IMR-90 (cell line): ENCODE results near the gene NMNAT1. TPM values are rescaled to one million over a fixed set of nuclear protein-coding genes. Genes with fewer than 3 reads are reported as not detected.
"Not testable (repeated sequence)": the region's sequence is repeated elsewhere in the genome, so short reads cannot be mapped to it uniquely, and the experiment has no call there.

Source experiments
- ATAC-seq: fragments of 200-7000 bp; cut with Tn5 transposase; 2 replicates; pipeline ENCODE4 v1.9.1; 2020; ENCODE audit warnings: low read depth, mild to moderate bottlenecking, moderate library complexity
- BruUV-seq: library from RNA; stranded (reverse); fragments of 400-500 nt; replicated peaks from 2 replicates; lab custom pipeline; 2021; lab: Mats Ljungman, UMichigan
- CTCF ChIA-PET: fragments of 300-600 bp; formaldehyde crosslinking; extraction: SDS; loops from one replicate; lab custom pipeline; 2021; ENCODE audit warnings: antibody characterized with exemption; lab: Yijun Ruan, JAX
- POLR2A ChIA-PET: fragments of 300-600 bp; sonication (Branson Sonifier 250); formaldehyde crosslinking; loops from one replicate; lab custom pipeline; 2022; ENCODE audit warnings: antibody characterized with exemption; ENCODE audit not compliant: unreplicated experiment; lab: Charles Lee
- DNase-seq: peaks from one replicate; pipeline ENCODE4 v3.0.0; 2013
- H2AFZ ChIP-seq: replicated peaks from 2 replicates; pipeline ENCODE3; 2013; ENCODE audit warnings: low read length, mild to moderate bottlenecking; ENCODE audit not compliant: poor library complexity
- H2AK5ac ChIP-seq: 2 replicates; pipeline ENCODE4 v1.6.1; 2013; ENCODE audit warnings: low read depth, low read length, inconsistent platforms
- H2AK9ac ChIP-seq: replicated peaks from 2 replicates; pipeline ENCODE3; 2013; ENCODE audit warnings: mild to moderate bottlenecking, low read depth, low read length, moderate library complexity; ENCODE audit not compliant: poor library complexity
- H2BK120ac ChIP-seq: 2 replicates; pipeline ENCODE4 v1.6.1; 2013; ENCODE audit warnings: low read depth, low read length, inconsistent platforms
- H2BK15ac ChIP-seq: 3 replicates; pipeline ENCODE4 v1.6.1; 2013; ENCODE audit warnings: low read depth, low read length, inconsistent platforms
- H2BK20ac ChIP-seq: 2 replicates; pipeline ENCODE4 v1.6.1; 2013; ENCODE audit warnings: low read depth, mild to moderate bottlenecking, inconsistent platforms, low read length, moderate library complexity
- H2BK5ac ChIP-seq: 2 replicates; pipeline ENCODE4 v1.6.1; 2013; ENCODE audit warnings: mild to moderate bottlenecking, low read depth, low read length, inconsistent platforms; ENCODE audit not compliant: poor library complexity, severe bottlenecking
- H3K14ac ChIP-seq: replicated peaks from 2 replicates; pipeline ENCODE4 v1.6.1; 2013; ENCODE audit warnings: low read depth, low read length, inconsistent platforms
- H3K18ac ChIP-seq: 2 replicates; pipeline ENCODE4 v1.6.1; 2013; ENCODE audit warnings: low read depth, low read length, control low read depth
- H3K23ac ChIP-seq: 2 replicates; pipeline ENCODE4 v1.6.1; 2013; ENCODE audit warnings: low read depth, low read length, inconsistent platforms
- H3K27ac ChIP-seq: 2 replicates; pipeline ENCODE4 v1.5.1; 2013; ENCODE audit warnings: mild to moderate bottlenecking, control low read depth, low read length; ENCODE audit not compliant: insufficient read depth
- H3K27me3 ChIP-seq: 2 replicates; pipeline ENCODE4 v1.6.1; 2013; ENCODE audit warnings: low read length; ENCODE audit not compliant: control insufficient read depth, insufficient read depth
- H3K36me3 ChIP-seq: 2 replicates; pipeline ENCODE4 v1.6.1; 2013; ENCODE audit warnings: low read length, mixed read lengths; ENCODE audit not compliant: control insufficient read depth, insufficient read depth
- H3K4ac ChIP-seq: 2 replicates; pipeline ENCODE4 v1.6.1; 2013; ENCODE audit warnings: low read depth, low read length, inconsistent platforms
- H3K4me1 ChIP-seq: 2 replicates; pipeline ENCODE4 v1.6.1; 2013; ENCODE audit warnings: low read length, mixed read lengths; ENCODE audit not compliant: control insufficient read depth, insufficient read depth
- H3K4me2 ChIP-seq: 2 replicates; pipeline ENCODE4 v1.6.1; 2013; ENCODE audit warnings: low read depth, mild to moderate bottlenecking, control low read depth, low read length, moderate library complexity
- H3K4me3 ChIP-seq: 2 replicates; pipeline ENCODE4 v1.5.1; 2013; ENCODE audit warnings: low read depth, mild to moderate bottlenecking, control low read depth, low read length, moderate library complexity; ENCODE audit not compliant: insufficient read depth
- H3K56ac ChIP-seq: 2 replicates; pipeline ENCODE4 v1.6.1; 2013; ENCODE audit warnings: low read length, inconsistent platforms; ENCODE audit not compliant: insufficient read depth; ENCODE audit errors: extremely low read depth
- H3K79me1 ChIP-seq, 2 experiments: 2 replicates each; pipeline ENCODE4 v1.6.1; 2013; ENCODE audit warnings: low read length in 2 of 2, inconsistent platforms in 1 of 2, low read depth in 1 of 2
- H3K9ac ChIP-seq: 2 replicates; pipeline ENCODE4 v1.6.1; 2013; ENCODE audit warnings: low read depth, low read length, control low read depth
- H3K9me1 ChIP-seq: 2 replicates; pipeline ENCODE4 v1.6.1; 2013; ENCODE audit warnings: low read length, inconsistent platforms; ENCODE audit not compliant: insufficient read depth
- H3K9me3 ChIP-seq: 2 replicates; pipeline ENCODE4 v1.6.1; 2013; ENCODE audit warnings: low read length; ENCODE audit not compliant: control insufficient read depth, insufficient read depth
- H4K20me1 ChIP-seq: 2 replicates; pipeline ENCODE4 v1.6.1; 2013; ENCODE audit warnings: low read length, inconsistent platforms; ENCODE audit not compliant: insufficient read depth
- H4K5ac ChIP-seq: 2 replicates; pipeline ENCODE4 v1.6.1; 2013; ENCODE audit warnings: mild to moderate bottlenecking, low read depth, low read length, control low read depth
- H4K8ac ChIP-seq, 2 experiments: 2 replicates each; pipeline ENCODE4 v1.6.1; 2013; ENCODE audit warnings: low read depth in 2 of 2, low read length in 2 of 2, control low read depth in 1 of 2, inconsistent platforms in 1 of 2
- H4K91ac ChIP-seq: 2 replicates; pipeline ENCODE4 v1.6.1; 2013; ENCODE audit warnings: low read depth, low read length, inconsistent platforms; ENCODE audit not compliant: insufficient read depth
- MXI1 ChIP-seq: IDR thresholded peaks from 2 replicates; pipeline ENCODE4 v1.6.1; 2012; ENCODE audit warnings: low read depth, mild to moderate bottlenecking, low read length, moderate library complexity, borderline replicate concordance
- POLR2A ChIP-seq: IDR thresholded peaks from 2 replicates; pipeline ENCODE4 v1.6.1; 2012; ENCODE audit warnings: mild to moderate bottlenecking, low read depth, low read length
- RCOR1 ChIP-seq: IDR thresholded peaks from 2 replicates; pipeline ENCODE4 v1.6.1; 2012; ENCODE audit warnings: mild to moderate bottlenecking, low read length, improper control_type of control experiment; ENCODE audit not compliant: insufficient replicate concordance
- RFX5 ChIP-seq: IDR thresholded peaks from 2 replicates; pipeline ENCODE4 v1.8.0; 2012; ENCODE audit warnings: low read depth, mild to moderate bottlenecking, low read length, moderate library complexity
- WGBS, 2 experiments: methylation state at CpG; one replicate each; pipeline versions ENCODE4 v1.1.5 to v1.1.7; 2013; ENCODE audit warnings: missing lambda C conversion rate in 2 of 2; ENCODE audit not compliant: insufficient read length in 1 of 2; ENCODE audit errors: extremely low coverage in 2 of 2; 5-methylcytosine and 5-hydroxymethylcytosine counted together
- dilution Hi-C: fragments of 300-500 bp; cut with HindIII; formaldehyde crosslinking; loops from one replicate; pipeline ENCODE4 v1.14.3; 2018; ENCODE audit warnings: low sequenced_read_pairs; ENCODE audit not compliant: unreplicated experiment
- in situ Hi-C: fragments of 300-500 bp; cut with MboI; formaldehyde crosslinking; loops from 3 replicates; pipeline ENCODE4 v1.14.3; 2019; ENCODE audit warnings: low sequenced_read_pairs, inconsistent platforms, mixed read lengths
- intact Hi-C: fragments of 100-400 bp; cut with micrococcal nuclease; formaldehyde crosslinking; loops from 2 replicates; pipeline ENCODE4 v1.10.0; 2022
- polyA plus RNA-seq, 3 experiments: library from polyadenylated mRNA; depleted of rRNA; stranded (reverse); fragments of >200 nt; gene quantifications; 2 replicates each; pipeline ENCODE4 v1.2.3, GENCODE V29; 2012; ENCODE audit warnings: low replicate concordance in 1 of 3
- total RNA-seq: library from RNA; depleted of rRNA; stranded (reverse); fragments of >200 nt; gene quantifications from 2 replicates; pipeline ENCODE4 v1.2.3, GENCODE V29; 2012
- TF ChIP-seq, protein P1 (sequence below): fragments of 150-350 bp; IDR thresholded peaks from 2 replicates; pipeline ENCODE4 v1.6.1; 2017; ENCODE audit warnings: mild to moderate bottlenecking, antibody characterized with exemption, low read length, low read depth

The NMNAT1 gene
- total and polyA plus RNA-seq, 2 of the 4 experiments (the other 2 are of a cell fraction), result 9.1 to 11.7 TPM

DNA sequence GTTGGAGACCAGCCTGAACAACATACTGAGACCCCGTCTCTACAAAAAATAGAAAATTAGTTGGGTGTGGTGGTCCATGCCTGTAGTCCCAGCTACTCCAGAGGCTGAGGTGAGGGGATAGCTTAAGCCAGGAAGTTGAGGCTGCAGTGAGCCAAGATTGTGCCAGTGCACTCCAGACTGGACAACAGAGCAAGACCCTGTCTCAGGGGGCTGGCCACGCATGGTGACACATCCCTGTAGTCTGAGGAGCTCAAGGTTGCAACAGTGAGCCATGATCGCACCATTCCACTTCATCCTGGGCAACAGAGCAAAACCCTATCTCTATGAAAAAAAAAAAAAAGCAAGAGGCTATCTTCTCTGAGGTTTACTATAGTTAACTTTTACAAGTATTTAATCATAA is 76.8 kb downstream of the NMNAT1 start:
- no peak overlapping the region for H4K91ac ChIP-seq
- H3K27me3 ChIP-seq, result 0 out of 2 replicates have a peak, but pooled peaks cover 1% of the 10 kb centered on the region
- H4K8ac ChIP-seq, result no peak overlapping the region
- H3K9me3 ChIP-seq, result no peaks in the 10 kb centered on the region
- H4K5ac ChIP-seq, result no peak overlapping the region
- ATAC-seq, result no peak
- no peak overlapping the region for H3K56ac ChIP-seq
- ChIA-PET CTCF (no interaction called here), POLR2A (no interaction called here)
- no peak overlapping the region for H3K23ac ChIP-seq
- no peak overlapping the region for H3K4ac ChIP-seq
- no peaks in the 10 kb centered on the region for H3K9me1 ChIP-seq
- H4K20me1 ChIP-seq, result no peaks in the 10 kb centered on the region
- no peak overlapping the region for H2BK5ac ChIP-seq
- H2AFZ ChIP-seq, result no peak overlapping the region
- H3K4me2 ChIP-seq, result no peak overlapping the region
- H2BK120ac ChIP-seq, result no peak overlapping the region
- H3K27ac ChIP-seq, result no peak overlapping the region
- no TSS peak for BruUV-seq
- no peaks in the 10 kb centered on the region for H3K36me3 ChIP-seq
- TF ChIP-seq POLR2A (no peak), RCOR1 (no peak), MXI1 (no peak), RFX5 (no peak)
- TF ChIP-seq, protein P1, sequence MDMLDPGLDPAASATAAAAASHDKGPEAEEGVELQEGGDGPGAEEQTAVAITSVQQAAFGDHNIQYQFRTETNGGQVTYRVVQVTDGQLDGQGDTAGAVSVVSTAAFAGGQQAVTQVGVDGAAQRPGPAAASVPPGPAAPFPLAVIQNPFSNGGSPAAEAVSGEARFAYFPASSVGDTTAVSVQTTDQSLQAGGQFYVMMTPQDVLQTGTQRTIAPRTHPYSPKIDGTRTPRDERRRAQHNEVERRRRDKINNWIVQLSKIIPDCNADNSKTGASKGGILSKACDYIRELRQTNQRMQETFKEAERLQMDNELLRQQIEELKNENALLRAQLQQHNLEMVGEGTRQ, result no peak
- no peak overlapping the region for H3K18ac ChIP-seq
- no peak overlapping the region for H3K9ac ChIP-seq
- no peak overlapping the region for H2AK5ac ChIP-seq
- H3K79me1 ChIP-seq, result no peaks in the 10 kb centered on the region
- in situ Hi-C loops (no loop called here), dilution Hi-C loops (no loop called here), intact Hi-C loops (no loop called here)
- H3K4me3 ChIP-seq, result no peak overlapping the region
- 0 out of 2 replicates have a peak, but pooled peaks cover 2% of the 10 kb centered on the region for H3K4me1 ChIP-seq
- DNase-seq, result no peak
- H3K14ac ChIP-seq, result no peak overlapping the region
- H2AK9ac ChIP-seq, result no peak overlapping the region
- H2BK15ac ChIP-seq, result no peak overlapping the region
- no CpG with 5 or more reads among the region's 3 CpGs for WGBS, 2 experiments
- H2BK20ac ChIP-seq, result no peak overlapping the region

DNA sequence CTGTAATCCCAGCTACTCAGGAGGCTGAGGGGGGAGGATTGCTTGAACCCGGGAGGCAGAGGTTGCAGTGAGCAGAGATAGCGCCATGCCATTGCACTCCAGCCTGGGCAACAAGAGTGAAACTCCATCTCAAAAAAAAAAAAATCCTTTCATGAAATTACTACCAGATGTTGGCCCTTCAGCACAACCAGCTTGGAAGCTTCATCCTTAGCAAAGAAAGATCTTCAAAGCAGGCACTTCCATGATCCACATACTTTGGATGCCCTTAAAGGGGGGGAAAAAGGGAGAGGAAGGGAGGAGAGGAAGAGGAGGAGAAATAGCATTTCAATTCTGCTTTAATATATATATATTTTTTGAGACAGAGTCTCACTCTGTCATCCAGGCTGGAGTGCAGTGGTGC is 77.4 kb downstream of the NMNAT1 start:
- H2BK20ac ChIP-seq, H2BK120ac ChIP-seq, H3K27me3 ChIP-seq, H3K56ac ChIP-seq, DNase-seq, H2AFZ ChIP-seq, H3K36me3 ChIP-seq, H3K9ac ChIP-seq, CTCF ChIA-PET, BruUV-seq, dilution Hi-C loops, H4K8ac ChIP-seq, H3K18ac ChIP-seq, intact Hi-C loops, H2AK9ac ChIP-seq, H4K91ac ChIP-seq, in situ Hi-C loops, H3K9me1 ChIP-seq, H3K4ac ChIP-seq, H3K27ac ChIP-seq, H3K4me2 ChIP-seq, H3K9me3 ChIP-seq, H4K5ac ChIP-seq, H3K4me1 ChIP-seq, H2AK5ac ChIP-seq, H3K79me1 ChIP-seq, H4K20me1 ChIP-seq, POLR2A ChIA-PET, H3K4me3 ChIP-seq, H2BK15ac ChIP-seq, H2BK5ac ChIP-seq, ATAC-seq, H3K23ac ChIP-seq, H3K14ac ChIP-seq: not testable (repeated sequence)
- WGBS, 2 experiments, result no CpG with 5 or more reads among the region's 2 CpGs
